ENCODE data around the gene RSPRY1.

RSPRY1 gene

DNA sequence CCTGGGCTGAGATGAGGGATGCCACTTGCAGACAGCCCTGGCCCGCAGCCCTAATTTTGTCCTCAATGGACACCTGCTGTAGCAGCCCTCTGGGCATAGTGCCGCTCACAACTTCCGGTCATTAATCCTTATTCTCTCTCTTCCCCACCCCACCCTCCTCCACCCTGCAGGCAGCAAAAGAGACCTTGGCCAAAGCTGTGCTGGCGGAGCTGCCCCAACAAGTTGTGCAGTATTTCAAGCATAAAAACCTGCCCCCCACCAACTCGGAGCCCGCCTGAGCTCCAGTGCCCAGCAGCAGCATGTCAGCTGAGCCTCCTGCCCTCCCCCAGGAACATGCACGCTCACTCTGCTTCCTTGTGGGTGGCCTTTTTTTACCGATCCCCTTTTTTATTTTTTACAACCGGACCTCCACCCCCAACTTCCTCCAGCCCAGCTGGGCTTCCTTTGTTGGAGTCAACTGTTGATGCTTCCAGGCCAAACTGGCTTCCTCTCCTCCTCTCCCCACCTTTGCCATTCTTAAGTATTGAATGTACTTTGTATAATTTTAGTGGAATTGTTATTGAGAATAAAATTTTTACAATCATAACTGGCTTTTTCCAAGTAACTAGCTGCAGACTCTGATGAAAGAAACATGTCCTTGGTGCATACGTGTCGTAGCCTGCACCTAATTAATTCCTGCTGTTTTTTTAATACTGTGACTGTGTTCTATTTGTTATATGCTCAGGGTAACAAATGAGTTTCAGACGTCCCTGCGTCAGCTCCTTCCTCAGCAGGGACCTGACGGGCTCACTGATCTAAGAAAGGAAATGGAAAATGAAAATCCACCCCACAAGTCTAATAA lies 38.5 kb upstream of the RSPRY1 start:
- H3K27ac ChIP-seq, result peak overlapping the region in 1 of 2 donors; percentile 51
- no peak for DNase-seq (ENCODE audit: low spot score)
- H3K4me3 ChIP-seq, result no peak overlapping the region
- TF ChIP-seq, protein P1, sequence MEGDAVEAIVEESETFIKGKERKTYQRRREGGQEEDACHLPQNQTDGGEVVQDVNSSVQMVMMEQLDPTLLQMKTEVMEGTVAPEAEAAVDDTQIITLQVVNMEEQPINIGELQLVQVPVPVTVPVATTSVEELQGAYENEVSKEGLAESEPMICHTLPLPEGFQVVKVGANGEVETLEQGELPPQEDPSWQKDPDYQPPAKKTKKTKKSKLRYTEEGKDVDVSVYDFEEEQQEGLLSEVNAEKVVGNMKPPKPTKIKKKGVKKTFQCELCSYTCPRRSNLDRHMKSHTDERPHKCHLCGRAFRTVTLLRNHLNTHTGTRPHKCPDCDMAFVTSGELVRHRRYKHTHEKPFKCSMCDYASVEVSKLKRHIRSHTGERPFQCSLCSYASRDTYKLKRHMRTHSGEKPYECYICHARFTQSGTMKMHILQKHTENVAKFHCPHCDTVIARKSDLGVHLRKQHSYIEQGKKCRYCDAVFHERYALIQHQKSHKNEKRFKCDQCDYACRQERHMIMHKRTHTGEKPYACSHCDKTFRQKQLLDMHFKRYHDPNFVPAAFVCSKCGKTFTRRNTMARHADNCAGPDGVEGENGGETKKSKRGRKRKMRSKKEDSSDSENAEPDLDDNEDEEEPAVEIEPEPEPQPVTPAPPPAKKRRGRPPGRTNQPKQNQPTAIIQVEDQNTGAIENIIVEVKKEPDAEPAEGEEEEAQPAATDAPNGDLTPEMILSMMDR (IDR thresholded peaks at IDR 0.05), result no peak

DNA sequence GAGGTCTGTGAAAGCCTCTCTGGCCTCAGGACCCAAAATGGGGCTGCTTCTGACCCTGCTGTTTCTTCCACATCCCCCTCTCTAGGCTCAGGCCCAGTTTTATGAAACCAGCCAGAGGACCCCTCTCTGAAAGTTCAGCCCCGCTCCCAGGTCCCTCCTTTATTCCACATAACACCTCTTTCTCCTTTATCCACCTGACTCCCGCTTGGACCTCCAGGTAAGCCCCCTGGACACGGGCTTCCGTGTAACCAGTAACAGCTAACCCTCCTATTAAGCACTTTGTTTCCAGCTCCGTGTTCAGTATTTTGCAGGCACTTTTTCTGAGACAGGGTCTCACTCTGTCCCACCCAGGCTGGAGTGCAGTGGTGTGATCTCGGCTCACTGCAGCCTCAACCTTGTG lies 37.6 kb upstream of the RSPRY1 start:
- H3K27ac ChIP-seq, result peak overlapping the region in 1 of 2 donors; percentile 51
- TF ChIP-seq, protein P1 (IDR thresholded peaks at IDR 0.05), result no peak
- no peak overlapping the region for H3K4me3 ChIP-seq
- DNase-seq (ENCODE audit: low spot score), result no peak

DNA sequence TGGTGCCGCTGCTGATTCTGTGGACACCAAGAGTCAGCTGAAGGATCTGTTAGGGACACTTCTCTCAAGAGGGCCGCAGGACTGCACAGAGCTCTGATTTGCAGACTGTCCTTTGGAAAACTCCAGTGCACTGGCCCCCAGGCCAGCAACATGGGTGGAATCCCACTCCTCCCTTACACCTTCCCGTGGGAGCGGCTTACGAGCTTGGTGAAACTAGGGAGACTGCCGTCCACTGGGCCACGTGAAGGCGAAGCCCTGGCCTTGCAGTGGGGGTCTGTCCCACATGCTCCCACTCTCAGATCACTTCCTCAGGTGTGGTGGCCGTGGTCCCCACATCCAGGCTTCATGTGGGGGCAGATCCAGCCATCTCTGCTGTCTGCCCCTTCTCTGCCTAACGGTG lies 36.7 kb upstream of the RSPRY1 start:
- Histone ChIP-seq H3K4me3 (no peak overlapping the region), H3K27ac (no peak overlapping the region)
- TF ChIP-seq, protein P1 (IDR thresholded peaks at IDR 0.05), result no peak
- DNase-seq (ENCODE audit: low spot score), result no peak

DNA sequence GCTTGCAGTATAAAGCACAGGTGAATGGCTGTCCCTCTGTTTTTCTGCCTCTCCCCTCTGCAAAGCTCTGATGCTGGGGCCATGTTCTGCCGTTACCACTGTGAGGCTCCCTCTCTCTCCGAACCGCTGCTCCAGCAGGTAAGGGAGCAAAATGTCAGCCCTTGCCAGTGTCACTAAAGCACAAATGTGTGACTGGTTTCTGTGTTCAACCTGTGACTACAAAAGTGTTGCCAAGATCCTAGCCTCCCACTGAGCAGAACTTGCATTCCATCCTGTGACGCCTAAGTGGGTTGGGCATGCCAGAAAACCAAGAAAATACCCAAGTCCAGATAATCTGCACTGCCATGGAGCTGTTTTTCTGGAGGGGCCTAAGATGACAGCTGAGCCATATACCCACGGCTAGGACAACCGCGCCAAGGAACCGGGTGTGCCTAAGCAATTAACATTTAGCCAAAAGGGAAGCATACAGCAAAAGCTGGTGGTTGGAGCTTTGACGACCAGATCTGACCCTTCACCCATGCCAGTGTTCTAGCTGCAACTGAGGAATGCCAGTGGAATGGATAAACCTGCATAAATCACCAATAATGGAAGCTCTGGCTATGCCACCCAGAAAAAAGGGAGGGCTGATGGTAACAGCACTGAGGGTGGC lies 35.3 kb upstream of the RSPRY1 start:
- no peak overlapping the region for H3K27ac ChIP-seq
- DNase-seq (ENCODE audit: low spot score), result no peak
- TF ChIP-seq, protein P1 (IDR thresholded peaks at IDR 0.05), result no peak
- H3K4me3 ChIP-seq, result no peak overlapping the region

DNA sequence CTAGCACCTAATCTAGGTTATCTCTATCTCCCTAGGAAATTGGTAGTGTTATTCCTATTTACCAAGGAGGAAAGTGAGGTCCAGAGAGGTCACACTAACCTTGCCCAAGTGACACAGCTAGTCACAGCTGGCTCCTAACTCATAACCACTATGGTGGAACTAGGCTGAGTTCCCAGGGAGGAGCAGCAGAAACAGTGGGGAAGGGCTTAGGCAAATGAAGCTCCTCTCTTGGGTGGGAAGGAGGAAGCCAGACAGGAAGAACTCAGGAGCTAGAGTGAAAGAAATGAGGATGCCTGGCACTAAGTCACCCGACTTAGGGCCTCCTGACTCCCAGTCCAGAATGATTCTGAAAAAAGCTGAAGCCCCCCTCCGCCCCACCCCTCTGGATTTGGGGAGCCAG lies 34.8 kb upstream of the RSPRY1 start:
- no peak overlapping the region for H3K27ac ChIP-seq
- no peak overlapping the region for H3K4me3 ChIP-seq
- no peak for DNase-seq (ENCODE audit: low spot score)
- TF ChIP-seq, protein P1 (IDR thresholded peaks at IDR 0.05), result no peak

DNA sequence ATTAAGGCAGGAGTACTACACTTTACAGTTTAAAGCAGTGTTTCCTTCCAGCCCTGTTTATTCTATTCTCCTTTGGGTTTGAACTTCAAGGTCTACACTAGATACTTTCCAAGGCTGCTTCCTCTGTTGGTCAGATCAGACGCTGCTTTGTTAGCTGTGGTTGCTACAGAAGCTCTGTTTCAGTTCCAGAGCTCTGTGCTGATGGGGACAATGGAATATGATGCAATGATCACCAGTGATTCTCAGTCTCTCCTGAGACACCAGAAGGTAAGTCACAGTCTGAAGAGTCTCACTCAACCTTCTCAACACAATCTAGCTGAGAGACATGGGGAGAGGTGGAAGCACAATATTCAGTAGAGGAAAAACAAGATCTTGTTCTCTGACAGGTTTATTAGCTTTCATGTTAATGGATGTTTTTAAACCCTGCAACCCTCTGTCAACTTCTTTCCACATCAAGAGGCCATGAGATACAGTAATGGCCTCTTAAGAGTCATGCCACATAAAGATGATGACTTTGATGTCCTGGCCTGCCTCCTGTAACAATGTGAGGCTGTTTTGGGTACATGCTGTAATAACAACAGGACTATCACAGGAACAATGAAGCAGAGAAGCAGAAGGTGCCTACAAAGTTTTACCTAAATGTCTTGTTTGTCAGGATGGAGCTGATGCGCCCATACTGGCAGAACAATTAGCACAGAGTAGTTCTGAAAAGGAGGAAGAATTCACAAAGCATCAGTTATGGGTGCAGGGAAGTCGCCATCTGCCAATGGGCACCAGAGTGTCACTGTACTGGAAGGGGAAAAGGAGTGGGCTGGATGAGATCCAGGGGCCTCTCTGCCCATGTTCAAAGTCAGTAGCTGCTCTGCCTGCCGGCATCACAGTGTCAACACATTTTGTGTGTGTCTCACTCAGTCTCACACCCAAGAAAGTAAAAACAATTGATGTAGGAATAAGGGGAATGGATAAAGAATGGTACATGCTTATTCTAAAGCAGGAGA lies 33.7 kb upstream of the RSPRY1 start:
- no peak for DNase-seq (ENCODE audit: low spot score)
- no peak overlapping the region for H3K27ac ChIP-seq

More for the DNA sequence above, 33.7 kb upstream of the RSPRY1 start:
- TF ChIP-seq, protein P1 (IDR thresholded peaks at IDR 0.05), result no peak
- no peak overlapping the region for H3K4me3 ChIP-seq
